ENCODE results near the gene SPANXA2.
"Not testable (repeated sequence)": the region's sequence is repeated elsewhere in the genome, so short reads cannot be mapped to it uniquely, and the experiment has no call there.

The SPANXA2 gene, protein sequence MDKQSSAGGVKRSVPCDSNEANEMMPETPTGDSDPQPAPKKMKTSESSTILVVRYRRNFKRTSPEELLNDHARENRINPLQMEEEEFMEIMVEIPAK

DNA sequence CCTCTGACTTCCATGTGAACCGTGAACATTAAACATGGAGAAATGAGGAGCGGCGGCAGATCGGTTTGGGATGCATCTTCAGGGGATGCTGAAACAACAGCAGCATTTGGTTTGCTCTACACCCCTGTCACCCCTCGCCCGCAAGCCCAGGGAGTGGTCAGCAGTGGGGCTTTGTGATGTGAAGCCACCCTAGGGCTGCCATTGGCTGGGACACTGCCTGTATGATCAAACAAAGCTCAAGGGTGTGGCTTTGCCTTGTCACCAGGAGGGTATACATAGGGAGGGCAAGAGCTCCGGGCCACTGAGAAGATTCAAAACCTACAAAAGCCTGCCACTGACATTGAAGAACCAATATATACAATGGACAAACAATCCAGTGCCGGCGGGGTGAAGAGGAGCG is at the start of gene SPANXA2:
TSS of gene SPANXA2 (plus strand) at position 301 of the 400 bp plus-strand sequence. CDS start at position 361, 60 bp downstream.
- not testable (repeated sequence) for DNase-seq

DNA sequence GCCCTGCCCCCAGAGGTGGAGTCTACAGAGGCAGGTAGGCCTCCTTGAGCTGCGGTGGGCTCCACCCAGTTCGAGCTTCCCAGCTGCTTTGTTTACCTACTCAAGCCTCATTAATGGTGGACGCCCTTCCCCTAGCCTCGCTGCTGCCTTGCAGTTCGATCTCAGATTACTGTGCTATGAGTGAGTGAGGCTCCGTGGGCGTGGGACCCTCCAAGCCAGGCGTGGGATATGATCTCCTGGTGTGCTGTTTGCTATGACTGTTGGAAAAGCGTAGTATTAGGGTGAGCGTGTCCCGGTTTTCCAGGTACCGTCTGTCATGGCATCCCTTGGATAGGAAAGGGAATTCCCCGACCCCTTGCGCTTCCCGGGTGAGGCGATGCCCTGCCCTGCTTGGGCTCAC is 47.0 kb upstream of the SPANXA2 start:
- DNase-seq = not testable (repeated sequence)

DNA sequence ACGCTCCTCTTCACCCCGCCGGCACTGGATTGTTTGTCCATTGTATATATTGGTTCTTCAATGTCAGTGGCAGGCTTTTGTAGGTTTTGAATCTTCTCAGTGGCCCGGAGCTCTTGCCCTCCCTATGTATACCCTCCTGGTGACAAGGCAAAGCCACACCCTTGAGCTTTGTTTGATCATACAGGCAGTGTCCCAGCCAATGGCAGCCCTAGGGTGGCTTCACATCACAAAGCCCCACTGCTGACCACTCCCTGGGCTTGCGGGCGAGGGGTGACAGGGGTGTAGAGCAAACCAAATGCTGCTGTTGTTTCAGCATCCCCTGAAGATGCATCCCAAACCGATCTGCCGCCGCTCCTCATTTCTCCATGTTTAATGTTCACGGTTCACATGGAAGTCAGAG is 4.9 kb upstream of the SPANXA2 start, which contains the start of gene SPANXA1:
TSS of gene SPANXA1 (minus strand) at position 101 of the 400 bp plus-strand sequence. CDS start at position 41, 60 bp downstream.
- DNase-seq = not testable (repeated sequence)

DNA sequence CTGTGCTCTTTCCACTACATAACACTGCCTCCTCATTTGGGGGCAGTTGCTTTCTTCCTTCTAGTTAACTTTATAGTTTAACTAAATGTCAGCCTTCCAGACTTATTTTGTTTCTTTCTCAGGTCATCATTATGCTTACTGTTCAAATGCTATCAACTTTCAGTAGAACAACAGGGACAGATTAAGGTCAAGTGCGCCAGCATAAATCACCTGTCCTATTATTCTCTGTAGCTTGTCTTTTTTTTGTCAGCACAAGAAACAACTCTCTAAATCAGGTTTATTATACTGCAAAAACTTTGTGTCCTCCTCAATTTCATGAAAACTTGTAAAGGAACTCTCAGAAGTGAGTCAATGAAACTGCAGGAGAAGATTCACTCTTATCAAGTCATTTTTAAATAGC is 19.6 kb downstream of the SPANXA2 start:
- no peak for DNase-seq

DNA sequence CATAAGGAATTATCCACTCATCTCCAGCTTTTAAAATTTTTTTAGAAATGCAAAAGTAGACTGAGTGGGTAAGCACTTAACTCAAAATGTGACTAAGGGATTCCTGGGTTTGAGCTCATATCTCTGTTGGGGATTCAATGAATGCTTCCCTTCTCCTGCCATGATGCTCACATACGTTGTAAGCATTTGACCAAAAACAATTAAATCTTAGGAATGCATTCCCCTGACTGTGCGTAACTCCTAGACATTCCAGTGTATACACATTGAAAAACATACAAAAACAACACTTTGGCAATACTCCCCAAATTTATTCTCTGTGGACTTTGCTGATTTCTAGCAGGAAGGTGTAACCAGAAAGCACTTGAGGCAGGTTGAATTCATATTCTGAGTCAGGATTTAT is 29.8 kb downstream of the SPANXA2 start:
- no peak for DNase-seq

DNA sequence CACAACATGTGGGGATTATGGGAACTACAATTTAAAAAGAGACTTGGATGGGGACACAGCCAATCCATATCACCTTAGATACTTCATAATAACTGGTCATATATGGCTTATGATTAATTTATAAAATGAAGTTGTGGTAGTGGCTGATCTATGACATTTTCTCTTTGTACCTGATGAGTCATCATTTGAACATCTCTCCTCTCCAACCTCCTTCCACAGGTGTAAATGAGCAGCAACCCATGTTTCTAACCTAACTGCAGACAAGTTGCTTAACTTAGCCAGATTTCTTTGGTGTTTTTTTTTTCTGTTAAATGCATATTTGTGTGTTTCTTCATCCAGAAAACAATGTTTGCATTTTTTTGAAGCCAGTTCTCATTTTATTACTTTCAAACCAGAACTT is 42.6 kb downstream of the SPANXA2 start:
- no peak for DNase-seq

DNA sequence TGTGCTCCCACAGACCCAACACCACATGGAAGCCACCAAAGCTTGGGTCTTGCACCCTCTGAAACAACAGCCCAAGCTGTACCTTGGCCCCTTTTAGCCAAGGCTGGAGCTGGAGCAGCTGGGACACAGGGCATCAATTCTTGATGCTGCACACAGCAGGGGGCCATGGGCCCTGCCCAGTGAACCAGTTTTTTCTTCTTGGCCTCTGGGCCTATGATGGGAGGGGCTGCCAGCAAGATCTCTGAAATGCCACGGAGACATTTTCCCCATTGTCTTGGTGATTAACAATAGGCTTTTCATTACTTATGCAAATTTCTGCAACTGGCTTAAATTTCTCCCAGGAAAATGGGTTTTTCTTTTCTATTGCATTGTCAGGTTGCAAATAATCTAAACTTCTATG is 49.0 kb downstream of the SPANXA2 start:
- DNase-seq = no peak

Data from stimulated activated CD4-positive, alpha-beta T cell treated with anti-CD3 and anti-CD28 coated beads, Interleukin-4, amount 100 ng/mL, for 1 hour (primary cell).